ENCODE results near the gene RCSD1. TPM values are rescaled to one million over a fixed set of nuclear protein-coding genes. Genes with fewer than 3 reads are reported as not detected.

RCSD1 gene
- total and polyA plus RNA-seq, 7 donors, result 3.9 to 34.2 (median 13.7) TPM

DNA sequence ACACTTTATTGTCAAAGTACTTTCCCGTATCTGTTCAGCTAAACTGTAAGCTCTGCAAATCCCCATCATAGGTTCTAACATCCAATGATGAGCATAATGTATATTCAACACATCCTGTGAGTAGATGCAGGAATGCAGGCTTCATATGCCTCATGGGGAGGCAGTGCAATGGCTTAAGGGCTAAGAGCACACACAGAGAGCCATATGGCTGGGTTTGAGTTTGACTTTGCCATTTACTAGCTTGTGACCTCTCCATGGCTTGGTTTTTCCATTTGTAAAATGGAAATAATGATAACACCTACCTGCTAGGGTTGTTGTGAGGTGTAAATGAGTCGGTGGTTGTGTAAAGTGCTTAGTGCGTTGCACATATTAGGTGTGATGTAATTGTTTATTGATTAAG lies 13.4 kb downstream of the RCSD1 start:
- TF ChIP-seq, protein P1, sequence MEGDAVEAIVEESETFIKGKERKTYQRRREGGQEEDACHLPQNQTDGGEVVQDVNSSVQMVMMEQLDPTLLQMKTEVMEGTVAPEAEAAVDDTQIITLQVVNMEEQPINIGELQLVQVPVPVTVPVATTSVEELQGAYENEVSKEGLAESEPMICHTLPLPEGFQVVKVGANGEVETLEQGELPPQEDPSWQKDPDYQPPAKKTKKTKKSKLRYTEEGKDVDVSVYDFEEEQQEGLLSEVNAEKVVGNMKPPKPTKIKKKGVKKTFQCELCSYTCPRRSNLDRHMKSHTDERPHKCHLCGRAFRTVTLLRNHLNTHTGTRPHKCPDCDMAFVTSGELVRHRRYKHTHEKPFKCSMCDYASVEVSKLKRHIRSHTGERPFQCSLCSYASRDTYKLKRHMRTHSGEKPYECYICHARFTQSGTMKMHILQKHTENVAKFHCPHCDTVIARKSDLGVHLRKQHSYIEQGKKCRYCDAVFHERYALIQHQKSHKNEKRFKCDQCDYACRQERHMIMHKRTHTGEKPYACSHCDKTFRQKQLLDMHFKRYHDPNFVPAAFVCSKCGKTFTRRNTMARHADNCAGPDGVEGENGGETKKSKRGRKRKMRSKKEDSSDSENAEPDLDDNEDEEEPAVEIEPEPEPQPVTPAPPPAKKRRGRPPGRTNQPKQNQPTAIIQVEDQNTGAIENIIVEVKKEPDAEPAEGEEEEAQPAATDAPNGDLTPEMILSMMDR (IDR thresholded peaks at IDR 0.05), result no peak
- Histone ChIP-seq H3K9me3 (no peaks in the 10 kb centered on the region), H3K4me1 (peaks cover 31% of the 10 kb centered on the region), H3K4me3 (no peak overlapping the region), H3K27ac (no peak overlapping the region), H3K27me3 (ENCODE audit: insufficient read depth in 3 of 3, low read length in 2 of 3) (no peaks in the 10 kb centered on the region), H3K36me3 (ENCODE audit: insufficient read depth in 1 of 2, low read depth in 1 of 2) (peaks cover 4 to 15% of the 10 kb centered on the region in 2 donors)
- ATAC-seq (no peak), DNase-seq (no peak)
- intact Hi-C loops (cut with DNase I), result no loop called here
- 63 to 75% (median 75%) methylated on average over 3 of the region's 3 CpGs for WGBS, 3 donors

DNA sequence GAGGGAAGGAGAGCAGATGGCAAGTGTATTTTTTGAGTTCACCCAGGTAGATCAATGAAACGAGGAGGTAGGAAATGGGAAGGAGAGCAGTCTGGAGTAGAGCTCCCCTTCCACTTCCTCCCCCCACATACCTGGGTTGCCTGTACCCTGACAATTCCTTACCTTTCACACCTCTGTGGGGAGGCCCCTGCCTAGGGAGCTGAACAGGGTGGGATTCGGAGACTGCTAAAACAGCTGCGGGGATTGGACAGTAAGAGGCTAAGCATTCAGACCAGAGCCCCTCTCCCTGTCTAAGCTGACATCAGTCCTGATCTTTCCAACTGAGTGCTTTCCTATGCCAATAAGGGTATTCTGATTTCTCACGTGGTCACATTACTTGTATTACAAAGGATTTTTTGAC lies 14.5 kb downstream of the RCSD1 start:
- TF ChIP-seq, protein P1 (IDR thresholded peaks at IDR 0.05), result no peak
- Histone ChIP-seq H3K9me3 (no peaks in the 10 kb centered on the region), H3K27ac (no peak overlapping the region), H3K27me3 (ENCODE audit: insufficient read depth in 3 of 3, low read length in 2 of 3) (no peaks in the 10 kb centered on the region), H3K36me3 (ENCODE audit: insufficient read depth in 1 of 2, low read depth in 1 of 2) (peaks cover 4 to 15% of the 10 kb centered on the region in 2 donors), H3K4me3 (no peak overlapping the region), H3K4me1 (peaks cover 41% of the 10 kb centered on the region)
- intact Hi-C loops (cut with DNase I), result no loop called here
- ATAC-seq (no peak), DNase-seq (no peak)
- 66 to 76% (median 71%) methylated on average over 4 of the region's 4 CpGs for WGBS, 3 donors

DNA sequence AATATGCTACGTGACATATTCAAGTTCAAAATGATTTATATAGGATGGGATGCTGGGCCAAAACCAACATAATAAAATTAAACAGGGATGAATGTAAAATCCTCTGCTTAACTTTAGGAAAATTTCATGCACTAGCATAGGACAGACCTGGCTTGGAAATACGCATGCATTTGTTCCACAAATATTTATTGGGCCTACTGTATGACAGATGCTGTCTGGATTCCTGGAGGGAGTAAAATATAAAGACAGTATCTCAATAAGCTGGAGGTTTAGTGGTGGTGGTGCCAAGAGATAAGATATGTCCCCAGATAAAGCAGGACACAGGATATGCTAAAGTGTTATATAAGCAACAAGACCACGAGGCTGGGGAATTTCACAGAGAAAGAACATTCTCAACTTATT lies 15.1 kb downstream of the RCSD1 start:
- peaks cover 47% of the 10 kb centered on the region for H3K4me1 ChIP-seq
- H3K4me3 ChIP-seq, result no peak overlapping the region
- H3K36me3 ChIP-seq (ENCODE audit: insufficient read depth in 1 of 2, low read depth in 1 of 2), result peaks cover 4 to 10% of the 10 kb centered on the region in 2 donors
- TF ChIP-seq, protein P1 (IDR thresholded peaks at IDR 0.05), result no peak
- H3K9me3 ChIP-seq, result no peaks in the 10 kb centered on the region
- no peaks in the 10 kb centered on the region for H3K27me3 ChIP-seq (ENCODE audit: insufficient read depth in 3 of 3, low read length in 2 of 3)
- intact Hi-C loops (cut with DNase I), result no loop called here
- no peak for ATAC-seq
- no peak for DNase-seq
- WGBS, 3 donors, result 48 to 63% (median 50%) methylated on average over 3 of the region's 3 CpGs
- H3K27ac ChIP-seq, result no peak overlapping the region

DNA sequence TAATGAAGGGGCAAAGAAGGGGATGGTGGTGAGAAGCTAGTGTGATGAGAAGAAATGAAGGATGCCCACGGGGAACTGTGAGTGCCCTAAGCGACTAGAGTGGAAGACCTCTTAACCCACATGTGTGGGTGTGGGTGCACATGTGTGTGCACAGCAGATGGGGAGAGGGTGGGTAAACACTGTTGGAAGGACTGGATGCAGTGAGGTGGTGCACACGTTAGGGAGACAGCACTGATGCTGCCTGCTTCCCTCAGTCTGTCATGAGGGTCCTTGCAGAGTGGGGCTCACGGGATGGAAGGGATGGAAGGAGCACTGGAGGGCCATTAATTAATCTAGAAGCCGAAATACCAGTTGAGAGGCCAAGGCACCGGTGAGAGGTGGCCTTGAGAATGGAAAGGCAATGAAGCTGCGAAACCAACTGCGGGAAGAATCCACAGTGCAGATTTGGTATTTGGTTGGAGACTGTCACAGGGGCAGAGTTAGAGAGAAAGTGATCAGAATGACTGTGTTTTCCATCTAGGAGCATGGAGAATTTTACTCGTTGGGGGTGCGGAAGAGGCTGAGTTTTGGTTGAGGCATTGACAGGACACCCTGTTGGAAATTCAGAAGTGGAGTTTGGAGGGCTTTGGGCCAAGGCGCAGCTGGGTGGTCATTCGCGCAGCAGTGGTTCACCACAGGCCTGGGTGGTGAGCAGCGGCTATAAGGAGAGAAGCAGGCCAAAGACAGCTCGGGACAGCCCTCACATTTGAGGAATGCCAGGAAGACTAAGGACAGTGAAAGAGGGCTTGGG lies 15.8 kb downstream of the RCSD1 start:
- intact Hi-C loops (cut with DNase I), result no loop called here
- peaks cover 2 to 4% of the 10 kb centered on the region in 2 donors for H3K36me3 ChIP-seq (ENCODE audit: insufficient read depth in 1 of 2, low read depth in 1 of 2)
- no peak overlapping the region for H3K27ac ChIP-seq
- TF ChIP-seq, protein P1 (IDR thresholded peaks at IDR 0.05), result no peak
- peaks cover 53% of the 10 kb centered on the region for H3K4me1 ChIP-seq
- WGBS, 3 donors, result 83 to 90% (median 85%) methylated on average over 15 of the region's 15 CpGs
- no peaks in the 10 kb centered on the region for H3K9me3 ChIP-seq
- H3K27me3 ChIP-seq (ENCODE audit: insufficient read depth in 3 of 3, low read length in 2 of 3), result no peaks in the 10 kb centered on the region
- no peak for ATAC-seq
- DNase-seq, result no peak
- H3K4me3 ChIP-seq, result no peak overlapping the region
